ENCODE data around the gene SLC25A25.
"Not testable (repeated sequence)": the region's sequence is repeated elsewhere in the genome, so short reads cannot be mapped to it uniquely, and the experiment has no call there.

SLC25A25 gene

DNA sequence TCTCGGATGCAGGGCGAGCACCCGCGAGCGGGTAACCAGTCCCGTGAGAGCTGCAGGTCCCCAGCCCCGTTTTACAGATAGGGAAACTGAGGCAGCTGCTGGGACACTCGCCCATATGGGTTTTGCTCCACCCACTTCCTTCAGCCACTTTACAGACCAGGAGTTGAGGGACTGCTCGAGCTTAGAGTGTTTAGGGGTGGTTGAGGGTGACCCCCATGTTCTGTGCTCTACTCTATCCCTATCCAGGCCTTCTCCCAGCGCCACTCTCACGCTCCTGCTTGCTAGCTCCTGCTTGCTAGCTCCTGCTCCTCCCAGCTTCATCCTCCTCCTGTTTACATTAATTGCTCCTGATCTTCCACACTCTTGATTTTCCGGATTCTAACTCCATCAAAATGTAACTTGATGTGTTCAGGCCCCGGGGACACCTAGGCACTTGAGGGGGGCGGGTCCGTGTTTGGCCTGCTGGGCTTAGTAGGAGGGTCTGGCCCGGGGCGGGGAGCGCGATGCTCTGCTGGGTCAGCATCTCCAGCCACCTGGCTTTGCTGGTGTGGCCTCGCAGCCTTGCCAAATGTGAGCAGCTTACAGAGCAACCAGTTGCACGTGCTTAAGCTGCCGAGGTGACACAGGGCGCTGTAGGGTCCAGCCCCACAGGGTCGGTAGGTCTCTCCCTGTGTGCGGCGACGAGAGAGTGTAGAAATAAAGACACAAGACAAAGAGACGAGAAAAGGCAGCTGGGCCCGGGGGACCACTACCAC is 61.0 kb downstream of the SLC25A25 start:
- DNase-seq, result no peak

DNA sequence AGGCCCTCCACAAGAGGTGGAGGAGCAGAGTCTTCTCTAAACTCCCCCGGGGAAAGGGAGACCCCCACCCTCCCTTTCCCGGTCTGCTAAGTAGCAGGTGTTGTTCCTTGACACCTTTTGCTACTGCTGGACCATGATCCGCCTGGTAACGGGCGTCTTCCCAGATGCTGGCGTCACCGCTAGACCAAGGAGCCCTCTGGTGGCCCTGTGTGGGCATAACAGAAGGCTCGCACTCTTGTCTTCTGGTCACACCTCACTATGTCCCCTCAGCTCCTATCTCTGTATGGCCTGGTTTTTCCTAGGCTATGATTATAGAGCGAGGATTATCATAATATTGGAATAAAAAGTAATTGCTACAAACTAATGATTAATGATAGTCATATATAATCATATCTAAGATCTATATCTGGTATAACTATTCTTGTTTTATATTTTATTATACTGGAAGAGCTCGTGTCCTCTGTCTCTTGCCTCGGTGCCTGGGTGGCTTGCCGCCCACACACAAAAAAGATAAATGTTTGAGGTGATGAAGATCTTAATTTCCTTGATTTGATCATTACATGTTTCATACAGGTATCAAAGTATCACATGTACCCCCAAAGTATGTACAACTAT is 62.1 kb downstream of the SLC25A25 start:
- peak; percentile 44 for DNase-seq

DNA sequence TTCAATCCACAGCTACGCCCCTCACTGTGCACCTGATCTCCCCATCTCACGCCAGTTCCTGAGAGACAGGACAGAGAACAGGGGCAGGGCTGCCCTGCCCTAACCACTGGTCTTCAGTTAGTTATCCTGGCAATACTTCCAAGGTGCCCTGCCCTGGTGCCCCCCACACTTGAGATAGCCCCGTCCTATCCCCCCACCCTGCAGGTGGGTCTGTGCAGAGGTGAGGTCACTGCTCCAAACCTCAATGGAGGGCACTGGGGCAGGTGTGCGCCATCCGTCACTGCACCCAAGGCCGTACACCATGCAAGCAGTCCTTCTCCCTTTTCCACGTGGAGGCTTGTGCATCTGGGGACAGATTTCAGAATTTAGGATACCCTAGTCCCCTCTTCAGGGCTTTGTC is 62.6 kb downstream of the SLC25A25 start:
- not testable (repeated sequence) for DNase-seq

DNA sequence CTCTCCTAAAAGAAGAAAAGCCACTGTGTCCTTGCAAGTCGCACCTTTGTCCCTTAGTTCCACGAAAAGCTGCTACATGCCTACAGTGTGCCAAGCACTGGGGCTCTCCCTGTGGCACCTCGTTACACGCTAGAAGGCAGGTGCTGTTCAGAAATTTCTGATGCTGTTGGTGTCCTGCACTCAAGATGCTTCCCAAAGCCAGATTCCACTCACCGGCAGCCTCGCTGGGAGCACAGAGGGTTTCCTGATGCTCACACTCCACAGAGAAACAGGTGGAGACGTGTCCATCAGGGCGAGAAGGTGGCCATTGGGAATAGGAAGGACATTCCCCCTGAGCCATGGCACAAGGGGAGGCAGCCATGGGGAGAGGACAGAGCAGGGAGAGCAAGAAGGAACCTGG is 63.3 kb downstream of the SLC25A25 start:
- not testable (repeated sequence) for DNase-seq

DNA sequence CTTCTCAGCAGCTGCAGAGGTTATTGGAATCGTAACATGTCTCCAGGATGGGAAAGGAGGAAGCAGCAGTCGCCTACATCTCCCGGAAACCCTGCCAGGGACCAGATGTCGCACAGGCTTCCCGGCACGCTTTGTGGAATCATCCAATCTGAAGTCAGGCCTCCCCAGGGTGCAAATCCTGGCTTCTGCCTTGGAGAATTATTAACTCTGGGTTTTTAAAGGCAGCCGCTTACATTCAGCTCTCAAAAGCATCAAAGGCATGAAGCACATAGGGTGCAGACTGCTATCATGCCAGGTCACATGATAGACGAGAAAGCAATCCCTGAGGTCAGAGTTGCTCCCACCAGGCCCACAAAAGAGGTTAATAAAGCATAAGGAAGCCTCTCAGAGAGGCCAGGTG is 64.1 kb downstream of the SLC25A25 start:
- DNase-seq, result not testable (repeated sequence)

DNA sequence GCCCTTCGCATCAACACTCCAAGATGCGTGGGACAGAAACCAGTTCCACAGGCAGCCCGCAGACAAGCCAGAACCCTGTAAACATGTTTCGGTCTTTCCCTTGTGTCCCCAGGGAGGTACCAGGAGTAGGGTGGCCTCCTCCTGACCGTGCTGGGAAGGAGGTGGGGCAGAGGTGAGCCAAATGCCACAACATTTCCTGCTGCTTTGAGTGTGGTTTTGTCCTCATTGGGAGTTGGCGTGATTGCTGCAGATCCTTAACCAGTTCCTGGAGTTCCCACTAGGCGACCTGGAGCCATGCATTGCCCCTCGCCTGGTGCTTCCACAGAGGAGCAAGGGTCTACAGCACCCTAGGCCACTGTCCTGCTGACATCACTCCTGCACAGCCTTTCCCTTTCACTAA is 67.5 kb downstream of the SLC25A25 start:
- DNase-seq, result not testable (repeated sequence)

DNA sequence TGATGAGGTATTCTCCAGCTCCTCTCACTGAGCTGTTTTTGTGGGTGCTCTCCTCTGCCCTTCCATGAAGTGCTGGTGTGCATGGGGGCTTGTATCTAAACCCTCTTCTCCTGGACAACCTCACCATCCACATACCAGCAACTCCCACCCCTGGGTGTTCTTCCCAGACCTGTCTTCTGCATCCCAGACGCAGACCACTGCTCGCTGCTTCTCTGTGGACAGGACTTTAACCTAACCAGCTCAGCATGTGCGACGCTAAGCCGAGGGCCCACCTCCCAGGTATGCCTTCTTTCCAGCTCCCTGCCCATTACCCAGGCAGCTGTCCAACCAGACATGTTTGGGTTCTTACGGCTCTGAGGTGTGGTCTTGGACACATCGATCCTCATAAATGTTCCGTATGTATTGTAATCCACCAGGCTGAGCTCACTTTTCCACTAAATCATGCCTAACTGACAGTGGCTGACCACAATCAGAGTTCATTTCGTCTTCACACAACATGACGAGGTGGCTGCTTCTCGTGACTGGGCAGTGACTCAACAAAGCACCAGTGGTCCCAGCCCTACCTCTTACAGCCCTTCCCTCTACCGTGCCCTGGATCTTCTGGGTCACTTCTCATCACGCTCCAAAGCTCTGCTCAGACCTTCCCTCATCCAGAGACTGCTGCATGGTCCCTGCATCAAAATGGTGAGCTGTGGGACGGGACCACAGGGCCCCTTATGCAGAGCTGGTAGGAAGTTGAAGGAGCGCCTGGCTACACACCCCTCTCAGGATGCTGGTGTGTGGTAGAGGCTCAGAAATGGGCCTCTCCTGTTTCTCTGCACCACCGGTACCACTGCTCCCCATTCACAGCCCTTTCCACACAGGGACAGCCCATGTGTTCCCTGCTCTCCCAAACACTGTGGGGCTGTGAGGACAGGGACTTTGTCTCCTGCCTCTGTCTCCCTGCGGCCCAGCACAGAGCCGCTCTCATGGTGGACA is 69.1 kb downstream of the SLC25A25 start:
- DNase-seq, result no peak

DNA sequence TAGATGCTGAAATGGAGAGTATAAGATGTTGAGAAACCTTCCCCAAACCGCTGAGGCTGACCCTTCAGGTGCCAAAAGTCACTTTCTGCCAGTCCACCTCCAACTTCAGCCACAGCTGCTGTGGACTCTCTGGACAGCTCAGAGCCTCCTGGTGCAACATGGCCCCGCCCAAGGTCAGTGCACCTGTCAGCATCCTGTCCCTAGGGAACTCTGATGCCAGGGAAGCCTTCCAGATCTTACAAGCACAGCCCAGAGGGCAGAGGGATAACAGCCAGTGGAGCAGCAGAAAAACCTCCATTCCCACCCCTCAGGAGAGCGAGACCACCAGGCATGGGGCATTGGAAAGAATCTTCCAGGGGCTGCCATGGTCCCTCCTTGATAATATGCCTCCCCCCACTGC is 70.0 kb downstream of the SLC25A25 start:
- DNase-seq, result no peak

DNA sequence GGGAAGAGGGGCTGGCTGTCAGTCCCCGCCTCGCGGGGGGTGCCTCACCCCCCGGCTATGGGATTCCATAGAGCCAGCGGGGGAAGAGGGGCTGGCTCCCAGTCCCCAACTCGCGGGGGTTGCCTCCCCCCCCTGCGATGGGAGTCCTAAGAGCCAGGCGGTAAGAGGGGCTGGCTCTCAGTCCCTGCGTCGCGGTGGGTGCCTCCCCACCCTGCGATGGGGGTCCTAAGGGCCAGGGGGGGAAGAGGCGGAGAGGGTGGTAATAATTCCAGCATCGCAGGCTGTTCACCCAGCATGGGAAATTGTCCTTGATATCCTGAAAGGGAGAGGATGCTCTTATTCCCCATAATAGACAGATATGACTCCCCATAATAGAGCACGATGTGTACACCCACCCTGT is 71.6 kb downstream of the SLC25A25 start:
- DNase-seq, result no peak

DNA sequence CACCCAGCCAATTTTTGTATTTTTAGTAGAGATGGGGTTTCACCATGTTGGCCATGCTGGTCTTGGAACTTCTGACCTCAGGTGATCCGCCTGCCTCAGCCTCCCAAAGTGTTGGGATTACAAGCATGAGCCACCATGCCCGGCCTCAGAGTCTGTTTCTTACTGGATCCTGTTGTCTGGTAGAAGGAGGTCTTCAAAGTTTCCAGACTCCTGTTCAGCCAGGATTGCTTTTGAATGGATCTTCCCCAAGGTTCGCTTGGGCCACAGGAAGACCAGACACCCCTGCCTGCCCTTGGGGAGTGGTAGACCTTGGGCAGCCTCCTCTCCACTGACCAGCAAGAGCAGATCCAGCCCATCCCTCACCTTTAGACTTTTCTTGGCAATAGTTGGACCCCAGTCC is 73.6 kb downstream of the SLC25A25 start:
- DNase-seq, result no peak

DNA sequence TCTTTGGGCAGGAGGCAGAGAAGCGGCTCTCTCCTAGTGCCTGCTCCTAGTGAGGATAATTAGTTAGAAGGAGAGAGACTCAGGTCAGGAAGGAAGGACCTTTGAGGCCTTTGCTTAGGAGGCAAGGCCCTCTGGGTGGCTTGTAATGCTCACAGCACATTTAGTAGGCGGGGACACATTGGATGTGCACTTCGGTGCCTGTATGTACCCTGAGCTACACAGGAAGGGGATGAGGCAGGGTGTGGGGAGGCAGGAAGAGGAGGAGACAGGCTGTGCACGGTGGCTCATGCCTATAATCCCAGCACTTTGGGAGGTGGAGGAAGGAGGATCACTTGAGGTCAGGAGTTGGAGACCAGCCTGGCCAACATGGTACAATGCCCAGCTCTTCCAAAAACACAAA is 74.0 kb downstream of the SLC25A25 start:
- no peak for DNase-seq

DNA sequence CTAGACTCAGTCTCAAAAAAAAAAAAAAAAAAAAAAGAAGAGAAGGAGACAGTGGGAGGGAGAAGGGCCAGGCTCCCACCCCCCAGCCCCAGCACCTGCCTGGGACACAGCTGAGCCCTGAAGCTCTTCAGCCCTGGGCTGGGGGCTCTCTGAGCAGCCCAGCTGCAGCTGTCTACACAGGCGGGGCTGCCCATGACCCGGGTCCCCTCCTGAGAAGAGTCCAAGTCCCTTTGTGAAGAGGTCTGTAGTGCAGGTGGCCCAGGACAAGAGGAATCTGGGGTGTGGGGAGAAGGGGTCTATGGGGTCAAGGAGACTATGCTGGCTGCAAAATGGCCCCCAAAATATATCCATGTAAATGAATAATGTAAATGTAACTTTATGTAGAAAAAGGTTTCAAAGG is 74.6 kb downstream of the SLC25A25 start:
- DNase-seq, result no peak

DNA sequence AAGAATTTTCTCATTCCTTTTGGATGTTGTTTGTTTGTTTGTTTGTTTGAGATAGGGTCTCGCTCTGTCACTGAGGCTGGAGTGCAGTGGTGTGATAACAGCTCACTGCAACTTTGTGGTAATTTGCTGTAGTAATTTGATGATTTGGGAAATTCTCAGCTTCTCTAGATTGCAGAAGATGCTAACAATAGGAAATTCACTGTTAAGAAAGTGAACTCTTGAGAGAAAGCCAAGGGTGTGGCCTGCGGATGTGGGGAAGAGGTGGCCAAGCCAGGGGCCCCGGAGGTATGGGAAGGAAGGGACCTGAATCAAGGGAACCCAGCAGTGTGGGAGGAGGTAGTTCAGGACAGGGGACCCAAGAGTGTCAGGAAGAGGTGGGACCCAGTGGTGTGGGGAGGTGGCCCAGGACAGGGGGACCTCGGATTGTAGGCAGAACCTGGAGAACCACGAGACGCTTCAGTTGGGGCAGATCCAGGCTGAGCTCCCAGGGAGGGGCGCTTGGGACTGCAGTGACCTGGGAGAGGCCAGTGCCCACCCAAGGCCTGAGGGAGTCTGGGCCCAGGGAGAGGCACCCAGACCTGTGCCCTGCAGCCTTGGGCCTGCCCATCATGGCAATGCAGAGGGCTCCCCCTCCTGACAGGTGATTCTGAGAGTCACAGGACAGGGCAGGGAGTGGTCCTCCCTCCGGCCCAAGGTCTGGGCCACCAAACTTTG is 75.7 kb downstream of the SLC25A25 start:
- no peak for DNase-seq

DNA sequence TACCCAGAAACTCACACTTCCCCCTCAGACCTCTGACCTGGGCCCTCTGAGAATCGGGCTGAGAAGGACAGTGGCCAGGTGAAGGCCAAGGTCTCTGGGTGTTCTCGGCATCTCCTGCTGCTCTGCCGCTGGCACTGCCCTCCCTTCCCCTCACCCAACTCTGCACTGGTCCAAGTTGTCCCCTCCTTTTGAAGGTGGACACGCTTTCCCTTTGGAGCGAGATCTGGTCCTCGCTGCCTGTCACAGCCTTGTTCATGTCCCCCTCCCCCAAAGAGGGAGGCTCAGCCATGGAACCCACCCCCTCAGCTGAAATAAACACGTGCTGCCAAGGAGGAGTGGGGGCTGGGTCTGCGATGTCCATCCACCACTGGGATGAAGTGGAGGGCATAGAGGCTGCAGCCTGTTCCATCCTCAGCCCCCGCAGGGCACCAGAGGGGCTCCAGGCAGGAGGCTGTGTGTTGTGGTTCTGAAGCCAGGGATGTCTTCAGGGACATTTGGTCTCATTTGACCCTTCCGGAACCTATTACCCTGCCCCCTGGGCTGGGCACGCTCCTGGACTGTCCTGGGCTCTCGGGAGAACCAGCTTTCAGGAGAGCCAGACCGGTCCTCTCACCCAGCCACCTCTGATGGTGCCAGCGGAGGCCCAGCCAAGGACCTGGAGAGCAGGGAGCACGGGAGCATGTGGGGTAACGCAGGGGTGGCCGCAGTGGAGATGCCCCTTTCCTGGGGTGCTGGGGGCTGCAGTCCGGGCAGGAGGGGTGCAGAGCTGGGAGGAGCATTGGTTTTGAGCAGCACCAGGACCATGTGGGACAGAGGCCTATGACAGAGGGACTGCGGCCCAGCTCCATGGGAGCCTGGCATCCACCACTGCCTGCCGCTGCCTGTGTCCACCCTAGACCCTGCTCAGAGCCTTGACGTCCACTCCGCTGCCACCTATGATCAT is 76.5 kb downstream of the SLC25A25 start:
- no peak for DNase-seq

DNA sequence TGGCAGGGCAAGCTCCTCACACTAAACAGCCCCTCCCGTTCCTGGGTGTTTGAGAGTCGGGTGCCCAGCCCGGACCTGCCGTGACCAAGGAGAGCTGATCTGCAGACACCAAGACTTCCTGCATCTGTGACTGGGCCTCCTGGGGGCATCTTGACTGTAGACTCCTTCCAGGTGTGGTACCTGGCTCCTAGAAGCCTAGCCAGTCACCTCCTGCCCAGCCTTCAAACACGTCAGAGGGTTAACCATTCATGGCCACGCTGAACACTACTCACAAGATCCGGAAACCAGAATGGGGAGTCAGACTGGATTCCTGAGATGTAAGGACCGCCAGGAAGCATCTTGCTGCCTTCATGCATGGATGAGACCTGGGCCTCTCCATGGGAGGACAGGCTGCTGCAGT is 77.5 kb downstream of the SLC25A25 start:
- DNase-seq, result no peak

DNA sequence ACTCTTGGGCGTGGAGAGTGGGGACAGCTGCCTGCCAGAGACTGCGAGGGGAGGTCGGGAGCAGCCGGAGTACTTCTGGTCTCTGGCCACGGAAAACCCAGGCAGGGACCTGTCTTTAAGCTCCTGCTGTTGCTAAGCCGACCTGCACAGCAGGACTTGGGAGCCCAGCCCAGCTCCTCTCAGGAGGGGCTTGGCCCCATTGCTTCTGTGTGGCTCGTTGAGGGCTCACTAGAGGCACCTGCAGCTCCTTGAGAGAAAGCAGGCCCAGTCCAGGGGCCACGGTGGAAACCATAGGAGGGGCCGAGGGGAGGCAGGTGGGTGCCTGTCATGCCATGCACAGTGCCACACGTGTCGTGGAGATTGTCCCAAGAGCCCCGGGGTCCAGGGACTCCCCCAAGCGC is 77.9 kb downstream of the SLC25A25 start:
- DNase-seq, result no peak

DNA sequence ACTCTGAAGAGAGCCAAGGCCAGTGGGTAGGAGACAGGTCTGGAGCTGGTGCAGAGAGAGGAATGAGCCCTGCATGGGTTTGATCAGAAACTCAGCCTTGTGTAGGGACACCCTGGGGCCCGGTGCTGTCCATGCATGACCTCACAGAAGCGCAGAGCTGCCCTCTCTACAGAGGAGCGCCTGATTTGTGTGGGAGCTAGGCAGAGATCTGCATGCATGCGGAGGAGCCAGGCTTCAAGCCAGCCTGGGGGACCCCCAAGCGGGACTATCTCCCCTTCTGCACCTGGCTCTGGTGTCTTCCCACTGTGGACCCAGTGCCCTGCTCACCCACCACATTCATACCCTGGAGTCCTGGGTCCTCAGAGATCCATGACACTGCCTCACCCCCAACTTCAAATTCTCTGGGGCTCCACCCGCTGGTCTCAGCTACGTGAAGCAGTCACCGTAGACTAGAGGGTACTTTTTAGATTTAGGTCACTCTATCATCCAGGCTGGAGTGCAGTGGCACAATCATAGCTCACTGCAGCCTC is 78.6 kb downstream of the SLC25A25 start:
- no peak for DNase-seq

DNA sequence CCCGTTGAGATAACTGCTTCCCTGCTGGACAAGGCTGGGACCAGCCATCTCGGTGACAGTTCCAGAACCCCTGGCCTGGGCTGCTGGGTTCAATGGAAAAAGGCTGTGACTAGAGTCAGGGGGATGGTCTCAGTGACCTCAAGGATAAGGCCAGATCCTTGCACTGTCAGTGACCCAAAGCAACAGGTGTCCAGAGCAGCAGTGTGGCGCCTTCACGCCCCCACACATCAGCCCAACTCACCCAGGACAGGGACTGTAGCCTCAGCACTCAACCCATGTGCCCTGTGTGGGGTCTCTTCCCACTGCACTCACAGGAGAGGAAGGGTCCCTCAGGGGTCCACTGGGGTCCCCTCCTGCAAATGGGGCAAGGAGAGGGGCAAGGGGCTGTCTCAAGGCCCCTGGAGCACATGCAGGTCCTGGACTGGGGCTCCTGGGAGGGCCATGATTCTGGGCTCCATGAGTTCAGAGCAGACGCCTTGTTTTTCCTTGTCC is 80.5 kb downstream of the SLC25A25 start:
- no peak for DNase-seq

DNA sequence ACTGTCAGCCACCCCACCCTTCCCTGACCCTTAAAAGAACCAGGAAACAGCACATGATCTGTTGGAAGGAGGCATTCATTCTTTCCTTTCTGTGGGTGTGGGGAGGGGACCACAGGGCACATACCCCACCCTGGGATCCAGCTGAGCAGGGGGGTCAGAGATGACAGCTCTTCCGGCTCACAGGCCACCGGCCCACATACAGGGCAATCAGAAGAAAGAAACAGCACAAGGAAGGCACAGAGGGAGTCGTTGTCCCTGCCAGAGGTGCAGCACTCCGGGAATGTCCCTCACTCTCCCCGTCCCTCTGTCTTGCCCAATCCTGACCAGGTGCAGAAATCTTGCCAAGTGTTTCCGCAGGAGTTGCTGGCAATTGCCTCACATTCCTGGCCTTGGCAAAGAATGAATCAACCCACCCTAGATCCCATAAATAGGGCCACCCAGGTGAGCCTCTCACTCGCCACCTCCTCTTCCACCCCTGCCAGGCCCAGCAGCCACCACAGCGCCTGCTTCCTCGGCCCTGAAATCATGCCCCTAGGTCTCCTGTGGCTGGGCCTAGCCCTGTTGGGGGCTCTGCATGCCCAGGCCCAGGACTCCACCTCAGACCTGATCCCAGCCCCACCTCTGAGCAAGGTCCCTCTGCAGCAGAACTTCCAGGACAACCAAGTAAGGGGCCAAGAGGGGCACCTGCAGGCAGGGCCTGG is 81.1 kb downstream of the SLC25A25 start, which contains the start of gene LCN2:
LCN2 (plus strand) TSS at position 453 of the 701 bp plus-strand sequence; CDS start at position 526, 73 bp downstream.
- no peak for DNase-seq

DNA sequence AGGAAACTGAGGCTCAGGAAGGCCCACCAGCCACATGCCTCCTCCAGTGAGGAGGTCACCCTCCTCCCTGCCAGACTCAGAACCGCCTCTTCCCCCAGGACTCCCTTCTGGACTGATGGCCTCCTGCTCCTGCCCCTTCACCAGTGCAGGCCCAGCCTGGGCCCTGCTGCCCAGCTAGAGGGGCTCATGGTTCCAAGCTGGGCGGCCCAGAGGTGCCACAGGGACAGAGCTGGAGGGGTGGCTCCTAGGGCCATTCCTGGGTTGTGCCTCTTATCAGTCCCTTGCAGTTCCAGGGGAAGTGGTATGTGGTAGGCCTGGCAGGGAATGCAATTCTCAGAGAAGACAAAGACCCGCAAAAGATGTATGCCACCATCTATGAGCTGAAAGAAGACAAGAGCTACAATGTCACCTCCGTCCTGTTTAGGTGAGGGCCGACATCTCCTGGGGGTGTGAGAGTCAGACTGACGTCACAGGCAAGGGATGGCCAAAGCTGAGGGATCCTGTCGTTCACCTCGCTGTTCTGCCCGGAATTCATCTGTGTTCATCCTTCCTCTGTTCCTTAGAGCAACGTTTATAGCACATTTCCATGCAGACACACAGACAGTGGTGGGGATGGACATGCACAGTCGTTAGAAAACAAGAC is 82.0 kb downstream of the SLC25A25 start:
- DNase-seq, result no peak
